GM20000 (cell line): ENCODE data around the gene SPOPL.
"Not testable (repeated sequence)": the region's sequence is repeated elsewhere in the genome, so short reads cannot be mapped to it uniquely, and the experiment has no call there.

Experiments used
- DNase-seq: peaks from one replicate; pipeline ENCODE4 v3.0.0; 2012; ENCODE audit warnings: low spot score
- TF ChIP-seq, protein P1 (sequence below): IDR thresholded peaks from 2 replicates; pipeline ENCODE4 v1.5.1; 2012; ENCODE audit warnings: mild to moderate bottlenecking, control low read depth; ENCODE audit errors: extremely low read depth, missing control alignments

SPOPL gene

DNA sequence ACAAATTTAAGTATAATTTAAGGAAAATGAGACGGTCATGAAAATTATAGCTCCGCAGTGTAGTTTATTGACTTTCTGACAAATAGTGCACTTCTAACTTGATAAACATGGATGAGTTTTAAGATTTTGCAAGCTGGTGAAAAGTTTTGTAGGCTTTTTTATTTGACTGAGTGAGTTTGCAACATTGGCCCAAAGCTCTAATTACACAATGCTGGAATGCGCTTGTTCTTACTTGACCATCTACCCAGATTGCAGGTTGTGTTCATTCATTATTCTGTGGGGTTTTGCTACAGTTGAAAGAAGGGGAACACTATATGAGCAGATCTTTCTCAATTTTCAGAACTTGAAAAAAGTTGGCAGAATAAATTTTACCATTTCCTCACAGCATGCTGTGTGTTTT is 13.5 kb downstream of the SPOPL start:
- DNase-seq, result no peak
- TF ChIP-seq, protein P1, sequence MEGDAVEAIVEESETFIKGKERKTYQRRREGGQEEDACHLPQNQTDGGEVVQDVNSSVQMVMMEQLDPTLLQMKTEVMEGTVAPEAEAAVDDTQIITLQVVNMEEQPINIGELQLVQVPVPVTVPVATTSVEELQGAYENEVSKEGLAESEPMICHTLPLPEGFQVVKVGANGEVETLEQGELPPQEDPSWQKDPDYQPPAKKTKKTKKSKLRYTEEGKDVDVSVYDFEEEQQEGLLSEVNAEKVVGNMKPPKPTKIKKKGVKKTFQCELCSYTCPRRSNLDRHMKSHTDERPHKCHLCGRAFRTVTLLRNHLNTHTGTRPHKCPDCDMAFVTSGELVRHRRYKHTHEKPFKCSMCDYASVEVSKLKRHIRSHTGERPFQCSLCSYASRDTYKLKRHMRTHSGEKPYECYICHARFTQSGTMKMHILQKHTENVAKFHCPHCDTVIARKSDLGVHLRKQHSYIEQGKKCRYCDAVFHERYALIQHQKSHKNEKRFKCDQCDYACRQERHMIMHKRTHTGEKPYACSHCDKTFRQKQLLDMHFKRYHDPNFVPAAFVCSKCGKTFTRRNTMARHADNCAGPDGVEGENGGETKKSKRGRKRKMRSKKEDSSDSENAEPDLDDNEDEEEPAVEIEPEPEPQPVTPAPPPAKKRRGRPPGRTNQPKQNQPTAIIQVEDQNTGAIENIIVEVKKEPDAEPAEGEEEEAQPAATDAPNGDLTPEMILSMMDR, result no peak

DNA sequence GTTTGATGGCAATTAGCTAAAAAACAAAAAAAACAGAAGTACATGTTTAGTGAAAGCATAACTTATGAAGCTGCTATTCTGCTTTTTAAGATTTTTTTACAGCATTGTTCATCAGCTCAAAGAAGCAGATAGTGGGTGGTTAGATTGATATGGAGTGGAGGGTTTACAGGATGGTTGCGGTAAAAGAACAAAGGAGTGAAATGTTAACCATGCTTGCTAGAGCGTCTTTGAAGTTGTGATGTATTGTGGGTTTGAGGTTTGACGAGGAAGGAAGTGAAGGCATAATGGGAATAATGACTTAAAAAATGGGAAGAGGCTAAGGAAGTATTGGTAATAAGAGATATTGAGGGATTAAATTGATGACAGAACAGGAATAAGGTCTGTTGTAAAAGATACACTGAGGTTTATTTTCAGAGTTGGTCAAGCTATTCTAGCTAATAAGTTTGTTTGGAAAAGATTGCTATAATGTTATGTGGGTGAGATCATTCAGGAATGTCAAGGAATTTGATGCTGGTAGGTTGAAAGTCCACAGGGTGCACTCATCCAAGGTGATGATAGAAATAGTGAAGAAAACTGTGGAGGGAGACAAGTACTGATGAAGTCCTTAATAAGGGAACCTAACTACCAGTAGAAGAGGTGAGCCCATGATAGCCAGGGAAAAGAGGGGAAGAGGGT is 14.6 kb downstream of the SPOPL start:
- TF ChIP-seq, protein P1, result no peak
- no peak for DNase-seq

DNA sequence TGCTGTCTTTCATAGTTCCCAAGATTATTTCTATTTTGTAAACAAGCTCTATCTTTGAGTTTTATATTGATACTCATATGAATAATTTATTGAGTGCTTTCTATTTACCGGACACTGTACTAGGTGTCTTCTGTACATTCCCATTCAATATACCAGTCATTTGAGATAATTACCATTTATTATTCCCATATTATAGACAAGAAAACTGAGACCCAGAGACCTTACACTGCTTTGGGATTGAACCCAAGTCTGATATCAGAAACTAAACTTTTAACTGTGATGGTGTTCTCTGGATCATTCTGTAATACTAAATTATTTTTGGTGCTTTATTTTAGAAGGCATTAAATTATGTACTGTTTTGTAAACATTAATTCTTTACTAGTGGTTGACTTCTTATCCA is 17.3 kb downstream of the SPOPL start:
- TF ChIP-seq, protein P1, result no peak
- no peak for DNase-seq

DNA sequence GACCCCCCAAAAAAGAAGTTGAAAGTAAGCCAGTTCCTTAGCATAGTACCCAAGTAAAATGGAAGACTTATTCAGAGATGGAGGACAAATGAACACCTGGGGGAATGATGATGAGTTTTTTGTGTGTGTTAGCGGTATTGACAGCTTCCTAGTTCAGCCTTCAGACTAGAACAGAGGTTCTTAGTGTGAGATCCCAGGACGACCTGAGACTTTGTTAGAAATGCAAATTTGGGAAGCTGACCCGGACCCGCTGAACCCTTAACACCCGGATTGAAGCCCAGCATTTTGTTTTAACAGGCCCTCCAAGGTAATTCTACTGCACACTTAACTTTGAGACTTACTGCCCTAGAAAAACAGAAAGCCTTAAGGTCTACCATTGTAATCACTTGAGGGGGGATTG is 20.3 kb downstream of the SPOPL start:
- no peak for DNase-seq
- TF ChIP-seq, protein P1, result no peak

DNA sequence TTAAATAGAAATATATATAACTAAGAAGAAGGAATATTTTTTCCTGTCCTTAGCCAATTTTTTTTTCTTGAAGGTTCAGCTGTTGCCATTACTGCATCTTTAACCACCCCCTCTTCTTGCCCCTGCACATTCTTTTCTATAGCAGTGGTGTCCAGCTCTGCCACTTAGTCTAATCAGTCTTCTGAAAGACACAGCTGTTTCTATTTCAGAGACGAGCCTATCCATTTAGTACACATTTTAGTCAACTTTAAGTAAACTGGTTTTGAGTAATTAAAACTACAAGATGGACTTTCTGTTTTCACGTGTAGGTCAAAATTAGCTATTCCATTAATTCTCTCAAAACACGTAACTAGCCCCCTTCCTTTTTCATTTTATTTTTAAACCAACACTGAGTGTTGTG is 21.0 kb downstream of the SPOPL start:
- DNase-seq, result peak; percentile 36
- TF ChIP-seq, protein P1, result no peak

DNA sequence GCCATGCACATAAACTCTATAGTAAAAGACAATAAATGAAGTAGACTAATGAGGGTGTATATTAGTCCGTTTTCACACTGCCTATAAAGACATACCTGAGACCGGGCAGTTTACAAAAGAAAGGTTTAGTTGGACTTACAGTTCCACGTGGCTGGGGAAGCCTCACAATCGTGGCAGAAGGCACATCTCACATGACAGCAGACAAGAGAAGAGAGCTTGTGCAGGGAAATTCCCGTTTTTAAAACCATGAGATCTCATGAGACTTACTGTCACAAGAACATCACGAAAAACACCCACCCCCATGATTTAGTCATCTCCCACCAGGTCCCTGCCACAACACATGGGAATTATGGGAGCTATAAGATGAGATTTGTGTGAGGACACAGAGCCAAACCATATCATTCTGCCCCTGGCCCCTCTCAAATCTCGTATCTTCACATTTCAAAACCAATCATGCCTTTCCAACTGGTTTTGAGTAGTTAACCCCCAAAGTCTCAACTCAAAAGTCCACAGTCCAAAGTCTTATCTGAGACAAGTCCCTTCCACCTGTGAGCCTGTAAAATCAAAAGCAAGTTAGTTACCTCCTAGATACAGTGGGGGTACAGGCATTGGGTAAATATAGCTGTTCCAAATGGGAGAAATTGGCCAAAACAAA is 21.6 kb downstream of the SPOPL start:
- not testable (repeated sequence) for DNase-seq

DNA sequence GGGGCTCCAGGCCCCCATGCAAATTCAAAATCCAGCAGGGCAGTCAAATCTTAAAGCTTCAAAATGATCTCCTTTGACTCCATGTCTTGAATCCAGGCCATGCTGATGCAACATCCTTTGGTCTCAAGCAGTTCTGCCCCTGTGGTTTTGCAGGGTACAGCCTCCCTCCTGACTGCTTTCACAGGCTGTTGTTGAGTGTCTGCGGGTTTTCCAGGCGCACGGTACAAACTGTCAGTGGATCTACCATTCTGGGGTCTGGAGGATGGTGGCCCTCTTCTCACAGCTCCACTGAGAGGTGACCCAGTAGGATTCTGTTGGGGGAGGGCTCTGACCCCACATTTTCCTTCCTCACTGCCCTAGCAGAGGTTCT is 22.1 kb downstream of the SPOPL start:
- not testable (repeated sequence) for DNase-seq

DNA sequence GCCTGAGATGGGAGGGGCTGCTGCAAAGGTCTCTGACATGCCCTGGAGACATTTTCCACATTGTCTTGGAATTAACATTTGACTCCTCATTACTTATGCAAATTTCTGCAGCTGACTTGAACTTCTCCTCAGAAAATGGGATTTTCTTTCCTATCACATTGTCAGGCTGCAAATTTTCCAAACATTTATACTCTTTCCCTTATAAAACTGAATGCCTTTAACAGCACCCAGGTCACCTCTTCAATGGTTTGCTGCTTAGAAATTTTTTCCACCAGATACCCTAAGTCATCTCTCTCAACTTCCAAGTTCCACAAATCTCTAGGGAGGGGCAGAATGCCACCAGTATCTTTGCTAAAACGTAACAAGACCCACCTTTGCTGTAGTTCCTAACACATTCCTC is 22.8 kb downstream of the SPOPL start:
- not testable (repeated sequence) for DNase-seq

DNA sequence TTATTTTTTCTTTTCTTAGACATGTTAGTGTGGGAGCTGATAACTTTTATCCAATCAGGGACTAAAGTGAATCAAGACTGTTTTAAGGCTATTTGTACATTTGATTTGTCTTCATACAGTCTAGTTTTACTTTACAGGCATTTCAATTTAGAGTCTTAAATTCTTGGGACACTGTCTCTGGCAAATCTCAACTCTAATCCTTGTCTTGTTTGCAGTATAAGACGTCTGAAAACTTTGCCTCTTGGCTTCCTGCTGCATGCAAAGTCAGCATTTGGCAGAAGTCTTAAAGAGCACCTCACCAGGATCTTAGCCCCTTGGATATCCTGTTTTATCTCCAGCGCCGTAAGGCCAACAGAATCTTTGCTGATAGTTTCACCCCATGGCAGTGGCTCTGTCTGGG is 30.3 kb downstream of the SPOPL start:
- DNase-seq, result no peak
- TF ChIP-seq, protein P1, result no peak
